ENCODE results near the gene NPIPB6. TPM values are rescaled to one million over a fixed set of nuclear protein-coding genes. Genes with fewer than 3 reads are reported as not detected.

The NPIPB6 gene
- total and polyA plus RNA-seq, 11 donors = 0.10 to 1.1 (median 0.63) TPM; not detected in 4

DNA sequence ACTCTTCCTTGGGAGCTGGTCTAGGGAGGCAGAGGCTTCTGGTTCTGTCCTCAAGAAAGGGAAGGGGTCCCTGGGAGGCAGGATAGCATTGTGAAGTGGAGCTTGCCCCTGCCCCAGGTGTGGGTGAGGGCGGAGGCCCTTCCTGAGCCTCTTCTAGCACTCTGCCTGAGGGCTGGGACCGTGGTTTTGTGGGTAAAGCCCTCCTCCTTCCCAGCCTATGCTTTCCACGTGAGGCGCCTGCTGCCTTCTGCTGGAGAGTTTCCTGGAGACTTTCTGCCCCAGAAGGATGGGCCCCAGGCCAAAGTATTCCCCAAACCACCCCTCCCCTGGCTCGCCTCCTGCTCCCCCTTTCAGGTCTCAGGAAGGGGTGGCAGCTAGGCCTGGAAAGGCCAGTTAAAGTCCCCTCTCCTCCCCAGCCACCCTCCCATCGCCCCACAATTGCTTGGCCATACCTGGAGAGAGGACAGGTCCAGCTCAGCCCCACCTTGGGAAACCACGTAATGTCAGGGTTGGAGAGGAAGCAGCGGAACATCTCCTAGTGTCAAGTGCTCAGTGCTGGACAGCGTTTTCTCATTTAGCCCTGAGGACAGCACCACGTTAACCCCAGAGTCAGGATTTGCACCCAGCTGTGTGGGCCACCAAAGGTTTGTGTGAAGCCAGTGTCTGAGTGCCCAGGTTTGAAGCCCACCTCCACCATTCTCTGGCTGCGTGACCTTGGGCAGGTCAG is 65.4 kb downstream of the NPIPB6 start:
- no peaks in the 10 kb centered on the region for H3K9me3 ChIP-seq
- 53 to 73% (median 60%) methylated on average over 8 to 11 of the region's 11 CpGs for WGBS, 4 donors
- TF ChIP-seq, protein P1, sequence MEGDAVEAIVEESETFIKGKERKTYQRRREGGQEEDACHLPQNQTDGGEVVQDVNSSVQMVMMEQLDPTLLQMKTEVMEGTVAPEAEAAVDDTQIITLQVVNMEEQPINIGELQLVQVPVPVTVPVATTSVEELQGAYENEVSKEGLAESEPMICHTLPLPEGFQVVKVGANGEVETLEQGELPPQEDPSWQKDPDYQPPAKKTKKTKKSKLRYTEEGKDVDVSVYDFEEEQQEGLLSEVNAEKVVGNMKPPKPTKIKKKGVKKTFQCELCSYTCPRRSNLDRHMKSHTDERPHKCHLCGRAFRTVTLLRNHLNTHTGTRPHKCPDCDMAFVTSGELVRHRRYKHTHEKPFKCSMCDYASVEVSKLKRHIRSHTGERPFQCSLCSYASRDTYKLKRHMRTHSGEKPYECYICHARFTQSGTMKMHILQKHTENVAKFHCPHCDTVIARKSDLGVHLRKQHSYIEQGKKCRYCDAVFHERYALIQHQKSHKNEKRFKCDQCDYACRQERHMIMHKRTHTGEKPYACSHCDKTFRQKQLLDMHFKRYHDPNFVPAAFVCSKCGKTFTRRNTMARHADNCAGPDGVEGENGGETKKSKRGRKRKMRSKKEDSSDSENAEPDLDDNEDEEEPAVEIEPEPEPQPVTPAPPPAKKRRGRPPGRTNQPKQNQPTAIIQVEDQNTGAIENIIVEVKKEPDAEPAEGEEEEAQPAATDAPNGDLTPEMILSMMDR (IDR thresholded peaks at IDR 0.05) = no peak
- TF ChIP-seq POLR2A (IDR thresholded peaks at IDR 0.05) = no peak
- H3K27ac ChIP-seq = no peak overlapping the region
- H3K4me1 ChIP-seq = peaks cover 0 to 16% (median 5%) of the 10 kb centered on the region in 12 donors
- H3K4me3 ChIP-seq = no peak overlapping the region
- no peak for DNase-seq
- H3K36me3 ChIP-seq = no peaks in the 10 kb centered on the region
- intact Hi-C loops (cut with DNase I) = loop anchor here in 1 of 10 donors (10.0 kb wide), 1 partner anchor 197 kb away; the partner anchor contains the start of genes APOBR and CLN3
- no peak for ATAC-seq
- peaks cover 0 to 14% (median 3%) of the 10 kb centered on the region in 9 donors for H3K27me3 ChIP-seq

DNA sequence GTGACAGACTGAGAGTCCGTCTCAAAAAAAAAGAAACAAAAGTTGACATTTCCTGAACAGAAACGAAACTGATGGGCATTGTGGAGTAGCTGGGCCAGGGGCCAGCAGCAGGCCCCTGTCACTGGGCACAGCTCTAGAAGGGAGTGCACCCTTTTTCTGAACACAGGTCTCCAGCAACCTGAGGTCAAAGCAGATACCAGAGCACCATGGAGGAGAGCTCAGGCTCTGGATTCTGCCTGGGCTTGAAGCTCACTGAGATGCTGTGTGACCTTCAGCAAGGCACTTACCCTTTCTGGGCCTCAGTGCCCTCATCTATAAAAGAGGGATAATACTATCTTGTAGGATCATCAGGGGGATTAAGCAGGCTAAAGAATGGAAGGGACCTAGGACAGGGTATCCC is 66.0 kb downstream of the NPIPB6 start:
- no peak for ATAC-seq

DNA sequence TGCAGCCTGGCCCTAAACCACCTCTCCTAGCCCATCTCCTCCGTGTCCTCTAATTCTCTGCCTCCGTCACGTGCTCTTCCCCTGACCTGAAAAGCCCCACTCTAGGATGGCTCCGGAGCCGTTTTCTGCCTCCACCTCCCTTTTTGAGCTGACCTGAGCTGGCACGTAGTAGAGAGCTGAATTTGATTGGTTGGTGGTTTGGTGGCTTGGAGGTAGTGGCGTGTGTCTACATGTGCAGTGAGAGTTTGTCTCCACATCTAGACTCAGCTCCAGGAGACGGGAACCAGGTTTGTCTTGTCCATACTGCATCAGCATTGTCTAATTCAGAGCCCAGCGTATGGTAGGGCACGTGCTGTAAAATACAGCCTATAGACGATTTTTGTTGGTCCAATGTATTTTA is 68.0 kb downstream of the NPIPB6 start:
- Histone ChIP-seq H3K4me1 (peaks cover 0 to 18% (median 9%) of the 10 kb centered on the region in 12 donors), H3K36me3 (no peaks in the 10 kb centered on the region), H3K4me3 (no peak overlapping the region), H3K27me3 (peaks cover 0 to 14% (median 3%) of the 10 kb centered on the region in 9 donors), H3K9me3 (no peaks in the 10 kb centered on the region), H3K27ac (no peak overlapping the region)
- 81 to 85% (median 83%) methylated on average over 11 of the region's 11 CpGs for WGBS, 4 donors
- no peak for TF ChIP-seq POLR2A (IDR thresholded peaks at IDR 0.05)
- TF ChIP-seq, protein P1 (IDR thresholded peaks at IDR 0.05) = no peak
- ATAC-seq = no peak
- DNase-seq = no peak
- intact Hi-C loops (cut with DNase I) = loop anchor here in 1 of 10 donors (10.0 kb wide), 1 partner anchor 200 kb away; the partner anchor contains the start of genes APOBR and CLN3

More for the DNA sequence above, 66.0 kb downstream of the NPIPB6 start:
- DNase-seq = no peak
- H3K4me3 ChIP-seq = no peak overlapping the region
- intact Hi-C loops (cut with DNase I) = loop anchor here in 1 of 10 donors (10.0 kb wide), 1 partner anchor 197 kb away; the partner anchor contains the start of genes APOBR and CLN3
- H3K36me3 ChIP-seq = no peaks in the 10 kb centered on the region
- 43 to 57% (median 49%) methylated on average over 2 of the region's 2 CpGs for WGBS, 4 donors
- peaks cover 0 to 14% (median 3%) of the 10 kb centered on the region in 9 donors for H3K27me3 ChIP-seq
- TF ChIP-seq POLR2A (IDR thresholded peaks at IDR 0.05) = no peak
- TF ChIP-seq, protein P1 (IDR thresholded peaks at IDR 0.05) = no peak
- H3K9me3 ChIP-seq = no peaks in the 10 kb centered on the region
- peaks cover 0 to 21% (median 9%) of the 10 kb centered on the region in 12 donors for H3K4me1 ChIP-seq
- no peak overlapping the region for H3K27ac ChIP-seq

DNA sequence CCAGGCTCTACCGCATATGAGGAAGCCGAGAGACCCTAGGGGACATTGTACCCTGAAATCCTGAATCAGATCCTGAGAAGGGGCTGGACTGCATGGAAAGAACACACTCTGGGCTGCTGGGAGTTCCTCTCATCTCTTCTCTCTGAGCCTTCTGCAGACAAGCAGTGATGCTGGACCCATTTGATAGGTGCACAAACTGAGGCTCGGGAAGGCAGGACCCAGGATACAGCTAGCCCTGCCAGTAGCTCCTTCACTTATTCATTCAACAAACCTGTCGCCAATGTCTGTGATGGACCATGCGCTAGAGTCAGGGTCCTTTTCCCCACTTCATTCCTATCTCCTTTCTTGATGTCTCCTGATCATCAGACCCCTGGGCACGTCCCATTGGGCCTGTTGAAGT is 69.1 kb downstream of the NPIPB6 start:
- no peaks in the 10 kb centered on the region for H3K36me3 ChIP-seq
- WGBS, 4 donors = 84 to 91% (median 89%) methylated on average over 5 to 6 of the region's 6 CpGs
- no peaks in the 10 kb centered on the region for H3K9me3 ChIP-seq
- no peak overlapping the region for H3K27ac ChIP-seq
- TF ChIP-seq, protein P1 (IDR thresholded peaks at IDR 0.05) = no peak
- no peak for TF ChIP-seq POLR2A (IDR thresholded peaks at IDR 0.05)
- ATAC-seq = no peak
- DNase-seq = no peak
- intact Hi-C loops (cut with DNase I) = loop anchor here in 1 of 10 donors (10.0 kb wide), 1 partner anchor 201 kb away; the partner anchor contains the start of genes APOBR and CLN3
- H3K27me3 ChIP-seq = peaks cover 0 to 14% (median 3%) of the 10 kb centered on the region in 9 donors
- H3K4me3 ChIP-seq = no peak overlapping the region
- peaks cover 0 to 18% (median 9%) of the 10 kb centered on the region in 12 donors for H3K4me1 ChIP-seq

Data from heart left ventricle (tissue), 16 donors.